ENCODE data around the gene CUBN. TPM values are rescaled to one million over a fixed set of nuclear protein-coding genes. Genes with fewer than 3 reads are reported as not detected.
"Not testable (repeated sequence)": the region's sequence is repeated elsewhere in the genome, so short reads cannot be mapped to it uniquely, and the experiment has no call there.

CUBN gene
- total and polyA plus RNA-seq, 3 experiments from 2014 or later = 0.73 to 0.92 (median 0.83) TPM

GRCh38 chr10:17122726-17123661 lies 6.6 kb downstream of the CUBN start:
- H3K9me3 Mint-ChIP-seq = no peaks in the 10 kb centered on the region
- ChIA-PET POLR2A (interaction anchor here (0.6 kb wide), 1 partner anchor 72 kb away, joined by 5 read pairs; no protein-coding TSS in a partner anchor), CTCF (interaction anchor here (1.3 kb wide), 1 partner anchor 9 kb away, joined by 5 read pairs; no protein-coding TSS in a partner anchor)
- Histone ChIP-seq H3K9me3 (ENCODE audit: low read length) (no peaks in the 10 kb centered on the region), H3K4me3 (ENCODE audit: low read length) (no peak overlapping the region), H3K27me3 (ENCODE audit: insufficient read depth, low read length, poor library complexity, severe bottlenecking) (no peaks in the 10 kb centered on the region), H3K27ac (ENCODE audit: low read depth, low read length) (no peak overlapping the region), H3K4me1 (ENCODE audit: insufficient read depth, low read length) (no peaks in the 10 kb centered on the region), H3K36me3 (ENCODE audit: insufficient read depth, low read length) (no peaks in the 10 kb centered on the region)
- DNase-seq = no peak
- peaks cover 5 to 34% (median 31%) of the 10 kb centered on the region in 3 donors for H3K36me3 Mint-ChIP-seq
- H3K4me1 Mint-ChIP-seq = peaks cover 0 to 6% (median 0%) of the 10 kb centered on the region in 3 donors
- H3K27me3 Mint-ChIP-seq = no peaks in the 10 kb centered on the region
- H3K4me3 Mint-ChIP-seq = no peak overlapping the region
- H3K27ac Mint-ChIP-seq = no peak overlapping the region

GRCh38 chr10:17122052-17122451 lies 7.6 kb downstream of the CUBN start:
- Mint-ChIP-seq H3K27me3 (no peaks in the 10 kb centered on the region), H3K36me3 (peaks cover 5 to 37% (median 31%) of the 10 kb centered on the region in 3 donors), H3K27ac (peak overlapping the region in 2 of 8 donors; percentile 3 to 36), H3K4me1 (peaks cover 0 to 6% (median 0%) of the 10 kb centered on the region in 3 donors), H3K9me3 (no peaks in the 10 kb centered on the region), H3K4me3 (no peak overlapping the region)
- ChIA-PET POLR2A (no interaction called here), CTCF (interaction anchor here (1.3 kb wide), 1 partner anchor 10 kb away, joined by 5 read pairs; no protein-coding TSS in a partner anchor)
- H3K27ac ChIP-seq (ENCODE audit: low read depth, low read length) = no peak overlapping the region
- no peaks in the 10 kb centered on the region for H3K4me1 ChIP-seq (ENCODE audit: insufficient read depth, low read length)
- H3K4me3 ChIP-seq (ENCODE audit: low read length) = no peak overlapping the region
- no peaks in the 10 kb centered on the region for H3K36me3 ChIP-seq (ENCODE audit: insufficient read depth, low read length)
- DNase-seq = no peak
- no peaks in the 10 kb centered on the region for H3K9me3 ChIP-seq (ENCODE audit: low read length)
- no peaks in the 10 kb centered on the region for H3K27me3 ChIP-seq (ENCODE audit: insufficient read depth, low read length, poor library complexity, severe bottlenecking)

GRCh38 chr10:17120694-17121093 lies 8.9 kb downstream of the CUBN start:
- ChIA-PET POLR2A (no interaction called here), CTCF (no interaction called here)
- DNase-seq = no peak
- Mint-ChIP-seq H3K36me3 (peaks cover 5 to 35% (median 28%) of the 10 kb centered on the region in 3 donors), H3K27me3 (no peaks in the 10 kb centered on the region), H3K4me1 (peaks cover 0 to 2% (median 1%) of the 10 kb centered on the region in 3 donors), H3K4me3 (no peak overlapping the region), H3K27ac (no peak overlapping the region), H3K9me3 (no peaks in the 10 kb centered on the region)
- Histone ChIP-seq H3K4me1 (ENCODE audit: insufficient read depth, low read length) (no peaks in the 10 kb centered on the region), H3K27ac (ENCODE audit: low read depth, low read length) (no peak overlapping the region), H3K4me3 (ENCODE audit: low read length) (no peak overlapping the region), H3K27me3 (ENCODE audit: insufficient read depth, low read length, poor library complexity, severe bottlenecking) (no peaks in the 10 kb centered on the region), H3K9me3 (ENCODE audit: low read length) (no peaks in the 10 kb centered on the region), H3K36me3 (ENCODE audit: insufficient read depth, low read length) (no peaks in the 10 kb centered on the region)

- POLR2A ChIA-PET = no interaction called here
- H3K27ac Mint-ChIP-seq = no peak overlapping the region
- H3K27me3 ChIP-seq (ENCODE audit: insufficient read depth, low read length, poor library complexity, severe bottlenecking) = no peaks in the 10 kb centered on the region
- no peaks in the 10 kb centered on the region for H3K9me3 ChIP-seq (ENCODE audit: low read length)
- H3K9me3 Mint-ChIP-seq = no peaks in the 10 kb centered on the region
- H3K27me3 Mint-ChIP-seq = no peaks in the 10 kb centered on the region
- H3K4me1 ChIP-seq (ENCODE audit: insufficient read depth, low read length) = no peaks in the 10 kb centered on the region
- H3K27ac ChIP-seq (ENCODE audit: low read depth, low read length) = no peak overlapping the region
- DNase-seq = no peak
- no peak overlapping the region for H3K4me3 Mint-ChIP-seq
- CTCF ChIA-PET = no interaction called here
- H3K4me1 Mint-ChIP-seq = peaks cover 4 to 10% (median 8%) of the 10 kb centered on the region in 3 donors
- no peaks in the 10 kb centered on the region for H3K36me3 ChIP-seq (ENCODE audit: insufficient read depth, low read length)
- peaks cover 10 to 35% (median 30%) of the 10 kb centered on the region in 3 donors for H3K36me3 Mint-ChIP-seq
- no peak overlapping the region for H3K4me3 ChIP-seq (ENCODE audit: low read length)
Observed at GRCh38 chr10:17119845-17120244, 9.8 kb downstream of the CUBN start.

- Histone ChIP-seq H3K4me1 (ENCODE audit: insufficient read depth, low read length) (no peaks in the 10 kb centered on the region), H3K36me3 (ENCODE audit: insufficient read depth, low read length) (no peaks in the 10 kb centered on the region), H3K4me3 (ENCODE audit: low read length) (no peak overlapping the region), H3K9me3 (ENCODE audit: low read length) (no peaks in the 10 kb centered on the region), H3K27ac (ENCODE audit: low read depth, low read length) (no peak overlapping the region), H3K27me3 (ENCODE audit: insufficient read depth, low read length, poor library complexity, severe bottlenecking) (no peaks in the 10 kb centered on the region)
- POLR2A ChIA-PET = no interaction called here
- DNase-seq = no peak
- H3K4me3 Mint-ChIP-seq = no peak overlapping the region
- H3K36me3 Mint-ChIP-seq = peaks cover 16 to 31% (median 26%) of the 10 kb centered on the region in 3 donors
- no peaks in the 10 kb centered on the region for H3K9me3 Mint-ChIP-seq
- H3K4me1 Mint-ChIP-seq = peaks cover 4 to 10% (median 8%) of the 10 kb centered on the region in 3 donors
- H3K27ac Mint-ChIP-seq = peak overlapping the region in 1 of 8 donors; percentile 64
- no peaks in the 10 kb centered on the region for H3K27me3 Mint-ChIP-seq
- CTCF ChIA-PET = no interaction called here
Observed at GRCh38 chr10:17116193-17116592, 13.4 kb downstream of the CUBN start.

GRCh38 chr10:17115683-17116082 lies 13.9 kb downstream of the CUBN start:
- H3K36me3 Mint-ChIP-seq = peaks cover 15 to 30% (median 24%) of the 10 kb centered on the region in 3 donors
- Histone ChIP-seq H3K4me1 (ENCODE audit: insufficient read depth, low read length) (no peaks in the 10 kb centered on the region), H3K36me3 (ENCODE audit: insufficient read depth, low read length) (no peaks in the 10 kb centered on the region), H3K9me3 (ENCODE audit: low read length) (no peaks in the 10 kb centered on the region), H3K27ac (ENCODE audit: low read depth, low read length) (no peak overlapping the region), H3K27me3 (ENCODE audit: insufficient read depth, low read length, poor library complexity, severe bottlenecking) (no peaks in the 10 kb centered on the region), H3K4me3 (ENCODE audit: low read length) (no peak overlapping the region)
- H3K9me3 Mint-ChIP-seq = no peaks in the 10 kb centered on the region
- ChIA-PET CTCF (no interaction called here), POLR2A (no interaction called here)
- no peaks in the 10 kb centered on the region for H3K27me3 Mint-ChIP-seq
- H3K4me1 Mint-ChIP-seq = peaks cover 4 to 10% (median 8%) of the 10 kb centered on the region in 3 donors
- H3K27ac Mint-ChIP-seq = no peak overlapping the region
- DNase-seq = no peak
- no peak overlapping the region for H3K4me3 Mint-ChIP-seq

- CTCF ChIA-PET; H3K27me3 ChIP-seq (ENCODE audit: insufficient read depth, low read length, poor library complexity, severe bottlenecking); H3K4me3 ChIP-seq (ENCODE audit: low read length); H3K27me3 Mint-ChIP-seq; H3K9me3 Mint-ChIP-seq; H3K4me3 Mint-ChIP-seq; H3K9me3 ChIP-seq (ENCODE audit: low read length); H3K27ac ChIP-seq (ENCODE audit: low read depth, low read length); POLR2A ChIA-PET; H3K4me1 Mint-ChIP-seq; H3K36me3 ChIP-seq (ENCODE audit: insufficient read depth, low read length); DNase-seq; H3K4me1 ChIP-seq (ENCODE audit: insufficient read depth, low read length): not testable (repeated sequence)
- peak overlapping the region in 3 of 8 donors; percentile 17 to 87 (median 54) for H3K27ac Mint-ChIP-seq
- H3K36me3 Mint-ChIP-seq = peaks cover 11 to 29% (median 18%) of the 10 kb centered on the region in 3 donors
Observed at GRCh38 chr10:17114878-17115444, 14.7 kb downstream of the CUBN start.

- DNase-seq = no peak
Observed at GRCh38 chr10:17113889-17114540, 15.6 kb downstream of the CUBN start.

More at GRCh38 chr10:17113889-17114540, 15.6 kb downstream of the CUBN start:
- ChIA-PET POLR2A (no interaction called here), CTCF (no interaction called here)
- Histone ChIP-seq H3K4me3 (ENCODE audit: low read length) (no peak overlapping the region), H3K4me1 (ENCODE audit: insufficient read depth, low read length) (no peaks in the 10 kb centered on the region), H3K27me3 (ENCODE audit: insufficient read depth, low read length, poor library complexity, severe bottlenecking) (no peaks in the 10 kb centered on the region), H3K36me3 (ENCODE audit: insufficient read depth, low read length) (no peaks in the 10 kb centered on the region), H3K9me3 (ENCODE audit: low read length) (no peaks in the 10 kb centered on the region), H3K27ac (ENCODE audit: low read depth, low read length) (no peak overlapping the region)
- H3K27me3 Mint-ChIP-seq = no peaks in the 10 kb centered on the region
- H3K27ac Mint-ChIP-seq = peak overlapping the region in 2 of 8 donors; percentile 23 to 36
- peak overlapping the region in 1 of 7 donors; percentile 18 for H3K4me3 Mint-ChIP-seq
- no peaks in the 10 kb centered on the region for H3K9me3 Mint-ChIP-seq
- peaks cover 4 to 10% (median 8%) of the 10 kb centered on the region in 3 donors for H3K4me1 Mint-ChIP-seq
- H3K36me3 Mint-ChIP-seq = peaks cover 16 to 34% (median 24%) of the 10 kb centered on the region in 3 donors
